HCT116 (cell line): Measurements from ENCODE around the gene HIF1AN. TPM values are rescaled to one million over a fixed set of nuclear protein-coding genes. Genes with fewer than 3 reads are reported as not detected.

ENCODE experiments used
- ATAC-seq: fragments of 200-7000 bp; cut with Tn5 transposase; 2 replicates; pipeline ENCODE4 v1.9.1; 2020; ENCODE audit warnings: mild to moderate bottlenecking, moderate library complexity
- BruUV-seq: library from RNA; stranded (reverse); fragments of 400-500 nt; replicated peaks from 2 replicates; lab custom pipeline; 2021; lab: Mats Ljungman, UMichigan
- CTCF ChIA-PET: fragments of 300-600 bp; sonication (Branson Sonifier 250); formaldehyde crosslinking; loops from one replicate; lab custom pipeline; 2021; ENCODE audit warnings: antibody characterized with exemption; lab: Charles Lee
- POLR2A ChIA-PET: fragments of 300-600, 350-600 bp; sonication (Branson Sonifier 250); formaldehyde crosslinking; loops from one replicate; lab custom pipeline; 2021; ENCODE audit warnings: antibody characterized with exemption; lab: Charles Lee
- RAD21 ChIA-PET, 2 experiments: fragments of 300-600 bp; sonication (Branson Sonifier 250); formaldehyde crosslinking; loops; one replicate each; lab custom pipeline; 2023; ENCODE audit warnings: low total read pairs in 2 of 2; ENCODE audit not compliant: uncharacterized antibody in 2 of 2, unreplicated experiment in 2 of 2, low non-redundant PET in 1 of 2; lab: Charles Lee
- DNase-seq: peaks from one replicate; pipeline ENCODE4 v3.0.0-alpha.2; 2010; ENCODE audit warnings: low read depth, low spot score
- H2AFZ ChIP-seq: fragments of 200-600 bp; shearing (Covaris generic), sonication (generic); 2 replicates; pipeline ENCODE4 v1.6.1; 2017; ENCODE audit warnings: low read depth, mixed run types, mixed read lengths, antibody characterized with exemption, low read length; ENCODE audit not compliant: poor library complexity, severe bottlenecking
- H3K27ac ChIP-seq: 2 replicates; pipeline ENCODE4 v1.5.1; 2012; ENCODE audit warnings: low read depth, low read length
- H3K27me3 ChIP-seq: fragments of 200-600 bp; sonication (generic); 2 replicates; pipeline ENCODE4 v1.6.1; 2016; ENCODE audit warnings: mixed run types, low read length, mixed read lengths; ENCODE audit not compliant: insufficient read depth
- H3K36me3 ChIP-seq, 2 experiments: fragments of 200-500 bp in 1 of 2; fragments of 200-600 bp in 1 of 2; sonication (Bioruptor generic) in 1 of 2; sonication (generic) in 1 of 2; 2 replicates each; pipeline versions ENCODE4 v1.5.1 to v1.6.1; 2014 to 2016; ENCODE audit warnings: low read length in 2 of 2, inconsistent platforms in 1 of 2, mixed read lengths in 1 of 2, mixed run types in 1 of 2; ENCODE audit not compliant: insufficient read depth in 2 of 2, control insufficient read depth in 1 of 2
- H3K4me1 ChIP-seq, 2 experiments: fragments of 200-600 bp in 1 of 2; sonication (generic) in 1 of 2; 2 replicates each; pipeline versions ENCODE4 v1.5.1 to v1.6.1; 2012 to 2017; ENCODE audit warnings: low read length in 2 of 2, inconsistent platforms in 1 of 2, mild to moderate bottlenecking in 1 of 2, mixed read lengths in 1 of 2, mixed run types in 1 of 2, moderate library complexity in 1 of 2; ENCODE audit not compliant: insufficient read depth in 2 of 2, control insufficient read depth in 1 of 2
- H3K4me2 ChIP-seq: fragments of 200-600 bp; sonication (generic); 2 replicates; pipeline ENCODE4 v1.6.1; 2017; ENCODE audit warnings: mixed run types, low read length, mixed read lengths
- H3K4me3 ChIP-seq, 2 experiments: fragments of 200-600 bp in 1 of 2; sonication (generic) in 1 of 2; replicated peaks in 1 of 2; 2 replicates each; pipeline ENCODE4 v1.5.1; 2011 to 2016; ENCODE audit warnings: low read length in 2 of 2, control low read depth in 1 of 2, low read depth in 1 of 2, mild to moderate bottlenecking in 1 of 2, mixed read lengths in 1 of 2, mixed run types in 1 of 2
- H3K79me2 ChIP-seq: fragments of 200-600 bp; sonication (generic); 2 replicates; pipeline ENCODE4 v1.6.1; 2017; ENCODE audit warnings: mild to moderate bottlenecking, mixed run types, low read length, moderate library complexity, mixed read lengths; ENCODE audit not compliant: insufficient read depth
- H3K9ac ChIP-seq: fragments of 200-600 bp; sonication (generic); 2 replicates; pipeline ENCODE4 v1.6.1; 2016; ENCODE audit warnings: low read length, mixed read lengths
- H3K9me2 ChIP-seq: fragments of 200-600 bp; sonication (generic), shearing (Covaris generic); 2 replicates; pipeline ENCODE4 v1.6.1; 2017; ENCODE audit warnings: mixed run types, mild to moderate bottlenecking, moderate library complexity; ENCODE audit not compliant: insufficient read depth
- H3K9me3 ChIP-seq, 2 experiments: fragments of 200-500 bp in 1 of 2; fragments of 200-600 bp in 1 of 2; sonication (Bioruptor generic) in 1 of 2; sonication (generic) in 1 of 2; 2 replicates each; pipeline ENCODE4 v1.6.1; 2014 to 2017; ENCODE audit warnings: low read length in 2 of 2, mixed read lengths in 2 of 2, inconsistent platforms in 1 of 2, low read depth in 1 of 2, mild to moderate bottlenecking in 1 of 2, mixed run types in 1 of 2, moderate library complexity in 1 of 2; ENCODE audit not compliant: control insufficient read depth in 1 of 2, insufficient read depth in 1 of 2
- H4K20me1 ChIP-seq: fragments of 200-600 bp; sonication (generic), shearing (Covaris generic); 2 replicates; pipeline ENCODE4 v1.6.1; 2017; ENCODE audit warnings: mixed run types, mild to moderate bottlenecking, moderate library complexity; ENCODE audit not compliant: insufficient read depth
- ELF1 ChIP-seq: IDR thresholded peaks from 2 replicates; pipeline ENCODE4 v1.6.1; 2012; ENCODE audit warnings: low read depth, borderline replicate concordance
- FOSL1 ChIP-seq: IDR thresholded peaks from 2 replicates; pipeline ENCODE4 v1.6.1; 2012; ENCODE audit warnings: low read depth
- TCF7L2 ChIP-seq: IDR thresholded peaks from 2 replicates; pipeline ENCODE4 v1.7.0; 2011; ENCODE audit warnings: borderline replicate concordance, inconsistent platforms; ENCODE audit not compliant: insufficient read depth, insufficient read length; ENCODE audit errors: extremely low read depth
- YY1 ChIP-seq: IDR thresholded peaks from 2 replicates; pipeline ENCODE4 v1.6.1; 2011; ENCODE audit warnings: low read length, low read depth, moderate library complexity, mild to moderate bottlenecking; ENCODE audit not compliant: insufficient replicate concordance; ENCODE audit errors: extremely low read depth
- ZFX ChIP-seq: fragments of 450-650 bp; IDR thresholded peaks from 2 replicates; pipeline ENCODE4 v1.6.1; 2017
- intact Hi-C: fragments of 100-400 bp; cut with micrococcal nuclease; formaldehyde crosslinking; loops from 2 replicates; pipeline ENCODE4 v1.10.0; 2022
- total RNA-seq: library from RNA; stranded (reverse); gene quantifications from one replicate; pipeline ENCODE4 v1.2.1, GENCODE V29; 2021; ENCODE audit not compliant: unreplicated experiment

Gene HIF1AN
- total RNA-seq, 1 experiment from 2014 or later: 67.2 TPM

DNA sequence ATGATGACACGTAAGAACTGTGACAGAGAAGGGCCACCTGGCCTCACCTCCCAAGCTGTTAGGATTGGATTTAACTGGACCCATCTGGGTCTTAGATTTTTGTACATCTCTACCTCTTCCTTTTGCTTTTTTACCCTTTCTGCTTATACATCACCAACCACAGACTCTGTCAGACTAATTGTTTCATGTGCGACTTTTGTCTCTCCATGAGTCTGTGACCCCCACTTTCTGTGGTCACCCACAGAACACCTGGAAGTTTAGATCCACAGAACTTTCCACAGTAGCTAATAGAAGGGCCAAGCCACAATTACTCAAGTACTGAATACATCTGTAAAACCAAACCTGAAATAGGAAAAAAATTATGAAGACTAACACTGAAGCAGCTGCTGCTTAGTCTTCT lies 39.2 kb upstream of the HIF1AN start:
- Histone ChIP-seq H4K20me1 (no peaks in the 10 kb centered on the region), H3K9me2 (no peaks in the 10 kb centered on the region), H3K9ac (no peak overlapping the region), H3K27ac (no peak overlapping the region), H3K36me3 (peaks cover 14 to 37% of the 10 kb centered on the region in 2 experiments; a peak in 3 of 4 replicates), H3K27me3 (no peaks in the 10 kb centered on the region), H3K4me1 (no peaks in the 10 kb centered on the region), H3K9me3 (no peaks in the 10 kb centered on the region), H3K4me2 (no peak overlapping the region), H2AFZ (no peak overlapping the region), H3K79me2 (no peaks in the 10 kb centered on the region), H3K4me3 (no peak overlapping the region)
- ChIA-PET RAD21 (no interaction called here), POLR2A (no interaction called here), CTCF (interaction anchor here (1.2 kb wide), 1 partner anchor 22 kb away, joined by 5 read pairs; no protein-coding TSS in a partner anchor)
- intact Hi-C loops: no loop called here
- no peak for TF ChIP-seq FOSL1
- no TSS peak for BruUV-seq
- DNase-seq: no peak
- no peak for ATAC-seq

DNA sequence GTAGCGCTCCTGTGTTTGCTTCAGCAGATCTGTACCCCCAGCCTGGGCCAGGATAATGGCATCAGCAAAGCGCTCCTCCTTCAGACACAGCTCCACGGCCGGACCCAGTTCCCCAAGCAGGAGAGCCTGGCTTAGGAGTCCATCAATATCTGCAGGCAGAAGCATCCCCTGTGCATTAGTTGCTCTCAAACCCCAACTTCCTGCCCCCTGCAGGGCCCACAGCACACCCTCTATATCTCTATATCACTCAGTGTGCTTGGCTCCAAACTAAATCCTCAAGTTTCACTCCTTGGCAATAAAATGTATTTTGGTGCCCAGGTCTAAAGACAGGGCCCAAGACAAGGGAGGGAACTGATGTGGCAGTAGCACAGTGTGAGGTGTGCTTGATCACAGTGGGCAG lies 37.7 kb upstream of the HIF1AN start:
- Histone ChIP-seq H3K9me2 (no peaks in the 10 kb centered on the region), H3K9me3 (no peaks in the 10 kb centered on the region), H3K36me3 (peaks cover 15 to 38% of the 10 kb centered on the region in 2 experiments; a peak in 3 of 4 replicates), H3K4me2 (no peak overlapping the region), H3K4me1 (no peaks in the 10 kb centered on the region), H3K9ac (no peak overlapping the region), H3K27ac (no peak overlapping the region), H4K20me1 (no peaks in the 10 kb centered on the region), H3K79me2 (no peaks in the 10 kb centered on the region), H3K27me3 (no peaks in the 10 kb centered on the region), H3K4me3 (no peak overlapping the region), H2AFZ (no peak overlapping the region)
- ChIA-PET RAD21 (no interaction called here), CTCF (no interaction called here), POLR2A (no interaction called here)
- TF ChIP-seq YY1 (no peak), ZFX (no peak), TCF7L2 (no peak), ELF1 (no peak)
- DNase-seq (no peak), ATAC-seq (no peak)
- BruUV-seq: no TSS peak
- intact Hi-C loops: no loop called here
